BJ (cell line): ENCODE results near the gene EFHC1. TPM values are rescaled to one million over a fixed set of nuclear protein-coding genes. Genes with fewer than 3 reads are reported as not detected.

Experiments used
- CTCF ChIA-PET: fragments of 350-600 bp; formaldehyde crosslinking; extraction: SDS; loops from one replicate; lab custom pipeline; 2021; ENCODE audit warnings: antibody characterized with exemption, inconsistent platforms; lab: Yijun Ruan, JAX
- POLR2A ChIA-PET: fragments of 300-600 bp; sonication (Branson Sonifier 250); formaldehyde crosslinking; extraction: SDS; loops from one replicate; lab custom pipeline; 2021; ENCODE audit warnings: antibody characterized with exemption; lab: Charles Lee
- DNase-seq: peaks from one replicate; pipeline ENCODE4 v3.0.0-alpha.2; 2011; ENCODE audit warnings: low read depth
- H3K27me3 ChIP-seq: 2 replicates; pipeline ENCODE4 v1.6.0; 2011; ENCODE audit warnings: low read length; ENCODE audit not compliant: control insufficient read depth, insufficient read depth
- H3K36me3 ChIP-seq: 2 replicates; pipeline ENCODE4 v1.5.1; 2011; ENCODE audit warnings: low read length; ENCODE audit not compliant: control insufficient read depth, insufficient read depth
- H3K4me3 ChIP-seq: 2 replicates; pipeline ENCODE4 v1.5.1; 2011; ENCODE audit warnings: low read depth, mild to moderate bottlenecking, control low read depth, low read length
- polyA plus RNA-seq: library from polyadenylated mRNA; depleted of rRNA; stranded (reverse); fragments of >200 nt; gene quantifications from 2 replicates; pipeline ENCODE4 v1.2.3, GENCODE V29; 2011
- TF ChIP-seq, protein P1 (sequence below): IDR thresholded peaks from 2 replicates; pipeline ENCODE4 v1.5.1; 2011; ENCODE audit warnings: low read depth, mild to moderate bottlenecking, control low read depth, inconsistent platforms, low read length, moderate library complexity; ENCODE audit not compliant: insufficient read depth

The EFHC1 gene
- polyA plus RNA-seq, 1 experiment: 16.6 TPM

DNA sequence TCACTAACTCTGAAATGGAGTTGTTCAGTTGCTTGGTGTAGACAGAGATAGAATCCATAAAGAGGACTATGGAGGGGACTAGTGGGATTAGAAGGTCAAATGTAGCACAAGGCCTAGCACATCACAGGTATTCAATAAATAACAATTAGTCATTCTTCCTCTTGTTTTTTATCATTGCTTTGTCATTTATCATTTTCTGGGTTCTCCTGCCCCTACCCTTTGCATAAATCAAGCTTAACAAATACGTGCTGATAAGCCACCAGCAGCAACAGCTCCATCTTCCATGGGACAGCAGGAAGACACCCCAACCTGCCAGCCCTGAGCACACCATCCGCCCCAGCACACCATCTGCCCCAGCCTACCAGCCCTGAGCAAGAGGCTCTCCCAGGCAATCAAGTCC lies 133.6 kb downstream of the EFHC1 start:
- DNase-seq: no peak
- no peaks in the 10 kb centered on the region for H3K27me3 ChIP-seq
- no peaks in the 10 kb centered on the region for H3K36me3 ChIP-seq
- no peak overlapping the region for H3K4me3 ChIP-seq
- ChIA-PET CTCF (interaction anchor here (0.5 kb wide), 1 partner anchor 10 kb away, joined by 3 read pairs; no protein-coding TSS in a partner anchor), POLR2A (interaction anchor here (0.5 kb wide), 1 partner anchor 136 kb away, joined by 4 read pairs; no protein-coding TSS in a partner anchor)
- TF ChIP-seq, protein P1, sequence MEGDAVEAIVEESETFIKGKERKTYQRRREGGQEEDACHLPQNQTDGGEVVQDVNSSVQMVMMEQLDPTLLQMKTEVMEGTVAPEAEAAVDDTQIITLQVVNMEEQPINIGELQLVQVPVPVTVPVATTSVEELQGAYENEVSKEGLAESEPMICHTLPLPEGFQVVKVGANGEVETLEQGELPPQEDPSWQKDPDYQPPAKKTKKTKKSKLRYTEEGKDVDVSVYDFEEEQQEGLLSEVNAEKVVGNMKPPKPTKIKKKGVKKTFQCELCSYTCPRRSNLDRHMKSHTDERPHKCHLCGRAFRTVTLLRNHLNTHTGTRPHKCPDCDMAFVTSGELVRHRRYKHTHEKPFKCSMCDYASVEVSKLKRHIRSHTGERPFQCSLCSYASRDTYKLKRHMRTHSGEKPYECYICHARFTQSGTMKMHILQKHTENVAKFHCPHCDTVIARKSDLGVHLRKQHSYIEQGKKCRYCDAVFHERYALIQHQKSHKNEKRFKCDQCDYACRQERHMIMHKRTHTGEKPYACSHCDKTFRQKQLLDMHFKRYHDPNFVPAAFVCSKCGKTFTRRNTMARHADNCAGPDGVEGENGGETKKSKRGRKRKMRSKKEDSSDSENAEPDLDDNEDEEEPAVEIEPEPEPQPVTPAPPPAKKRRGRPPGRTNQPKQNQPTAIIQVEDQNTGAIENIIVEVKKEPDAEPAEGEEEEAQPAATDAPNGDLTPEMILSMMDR: no peak

DNA sequence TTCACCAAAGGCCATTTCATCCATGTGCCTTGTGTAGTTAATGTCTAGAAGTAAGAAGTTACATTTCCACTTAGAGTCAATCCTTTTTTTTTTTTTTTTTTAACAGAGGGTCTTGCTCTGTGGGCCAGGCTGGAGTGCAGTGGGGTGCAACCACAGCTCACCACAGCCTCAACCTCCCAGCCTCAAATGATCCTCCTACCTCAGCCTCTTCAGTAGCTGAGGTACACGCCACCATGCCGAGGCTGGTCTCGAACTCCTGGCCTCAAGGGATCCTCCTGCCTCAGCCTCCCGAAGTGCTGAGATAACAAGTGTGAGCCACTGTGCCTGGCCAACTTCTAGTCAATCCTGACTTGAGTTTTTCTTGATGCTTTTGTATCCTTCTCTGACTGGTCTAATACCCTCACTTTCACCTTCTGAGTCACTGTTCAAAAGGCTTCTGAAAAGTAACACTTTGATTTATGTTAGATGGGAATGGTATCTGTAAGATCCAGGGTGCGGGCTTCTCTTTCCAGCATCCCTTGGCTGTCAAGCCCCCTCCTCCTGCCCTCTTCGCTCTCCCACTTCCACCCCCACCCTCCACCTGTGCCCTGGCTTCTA lies 134.6 kb downstream of the EFHC1 start:
- Histone ChIP-seq H3K4me3 (no peak overlapping the region), H3K27me3 (no peaks in the 10 kb centered on the region), H3K36me3 (no peaks in the 10 kb centered on the region)
- DNase-seq: no peak
- TF ChIP-seq, protein P1: no peak
- ChIA-PET CTCF (interaction anchor here (1.1 kb wide), 1 partner anchor 19 kb away, joined by 3 read pairs; no protein-coding TSS in a partner anchor), POLR2A (no interaction called here)

DNA sequence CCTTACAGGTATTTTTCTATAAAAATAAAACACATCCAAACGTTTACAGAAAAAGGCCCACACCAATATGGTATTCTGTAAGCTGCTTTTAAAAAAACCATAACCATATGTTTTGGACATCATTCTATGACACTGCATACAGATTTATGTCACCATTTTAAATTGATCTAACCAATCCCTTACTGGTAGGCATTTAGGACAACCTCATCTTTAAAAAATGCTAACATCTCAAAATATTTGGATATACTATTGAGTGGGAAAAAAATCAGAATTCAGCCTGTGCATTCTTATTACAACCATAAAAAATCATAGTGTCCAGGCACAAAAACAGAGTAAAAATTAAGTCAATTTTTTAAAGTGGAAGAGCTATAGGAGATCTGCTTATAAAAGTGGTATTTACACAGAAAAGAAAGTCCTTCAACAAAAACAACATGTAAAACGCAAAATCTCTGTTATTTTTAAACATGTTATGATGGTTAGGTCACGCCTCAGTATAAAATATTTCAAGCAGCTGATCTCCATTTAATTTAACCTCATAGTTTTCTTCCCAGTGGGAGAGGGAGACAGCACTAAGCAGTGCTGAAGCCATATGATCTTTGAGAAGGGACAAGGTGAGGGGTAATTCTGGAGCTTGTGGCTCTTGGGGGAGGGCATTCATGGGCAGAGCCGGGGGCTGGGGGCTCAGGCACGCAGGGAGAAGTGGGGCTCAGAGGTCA lies 135.5 kb downstream of the EFHC1 start:
- TF ChIP-seq, protein P1: no peak
- H3K36me3 ChIP-seq: no peaks in the 10 kb centered on the region
- POLR2A ChIA-PET: no interaction called here
- H3K27me3 ChIP-seq: no peaks in the 10 kb centered on the region
- CTCF ChIA-PET: interaction anchor here (0.6 to 1.1 kb wide), 4 partner anchors 13 to 131 kb away, joined by 3 to 4 read pairs (median 3); no protein-coding TSS in a partner anchor
- H3K4me3 ChIP-seq: no peak overlapping the region
- DNase-seq: no peak

DNA sequence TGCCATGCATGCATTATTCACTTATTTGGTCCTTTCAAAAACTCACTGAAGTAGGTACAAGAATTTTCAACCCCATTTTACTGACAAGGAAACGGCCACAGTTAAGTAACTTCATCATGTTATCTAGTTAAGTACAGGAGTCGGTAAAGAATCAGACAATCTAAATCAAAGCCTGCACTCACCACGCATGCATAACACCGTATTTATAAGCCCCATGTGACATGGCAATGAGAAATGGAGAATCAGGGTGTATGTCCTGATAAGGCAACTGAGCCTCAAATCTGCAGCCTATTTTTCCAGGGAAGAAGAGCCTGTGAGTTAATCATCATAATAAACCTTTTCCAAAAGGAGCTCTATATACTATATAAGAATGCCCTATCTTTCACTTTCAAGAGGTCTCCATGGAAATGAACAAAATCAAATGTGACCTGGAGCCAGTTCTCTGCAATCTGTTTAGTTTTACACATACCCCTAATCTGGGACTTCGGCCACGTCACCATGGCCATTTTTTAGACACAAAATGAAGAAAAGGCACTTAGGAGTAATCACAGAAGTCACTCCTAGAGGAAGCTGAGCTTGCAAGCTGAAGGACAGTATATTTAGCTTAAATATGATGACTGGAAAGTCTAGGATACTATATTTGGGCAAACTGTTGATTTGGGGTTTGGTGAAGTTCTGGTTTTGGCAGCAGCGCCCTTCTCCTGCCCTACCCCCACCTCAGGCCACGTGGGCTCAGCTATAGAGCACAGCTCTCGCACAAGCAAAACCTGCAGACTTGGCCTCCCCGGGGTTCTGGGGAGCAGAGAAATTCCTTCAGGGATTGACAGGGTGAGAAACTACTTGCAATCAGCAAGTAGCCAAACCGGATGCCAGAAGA lies 137.5 kb downstream of the EFHC1 start:
- TF ChIP-seq, protein P1: no peak
- H3K27me3 ChIP-seq: no peaks in the 10 kb centered on the region
- ChIA-PET POLR2A (no interaction called here), CTCF (interaction anchor here (1.5 to 1.6 kb wide), 2 partner anchors 19 to 40 kb away, joined by 3 read pairs; no protein-coding TSS in a partner anchor)
- H3K36me3 ChIP-seq: no peaks in the 10 kb centered on the region
- no peak overlapping the region for H3K4me3 ChIP-seq
- DNase-seq: no peak
